Measurements from ENCODE around the gene CDH23.

Gene CDH23

GRCh38 chr10:71431239-71432100 is 34.8 kb downstream of the CDH23 start:
- no peaks in the 10 kb centered on the region for H3K27me3 ChIP-seq
- no peak overlapping the region for H3K27ac ChIP-seq
- H3K4me1 ChIP-seq (ENCODE audit: control insufficient read depth in 1 of 2, insufficient read depth in 1 of 2, low read depth in 1 of 2, low read length in 1 of 2), result no peaks in the 10 kb centered on the region
- no peaks in the 10 kb centered on the region for H3K36me3 ChIP-seq
- TF ChIP-seq CTCF (IDR thresholded peaks at IDR 0.05), result no peak
- no peaks in the 10 kb centered on the region for H3K9me3 ChIP-seq
- no peak overlapping the region for H3K4me3 ChIP-seq (ENCODE audit: low read depth in 1 of 2, low read length in 1 of 2)

- Histone ChIP-seq H3K36me3 (no peaks in the 10 kb centered on the region), H3K27me3 (no peaks in the 10 kb centered on the region), H3K27ac (no peak overlapping the region), H3K4me1 (ENCODE audit: control insufficient read depth in 1 of 2, insufficient read depth in 1 of 2, low read depth in 1 of 2, low read length in 1 of 2) (no peaks in the 10 kb centered on the region), H3K4me3 (ENCODE audit: low read depth in 1 of 2, low read length in 1 of 2) (no peak overlapping the region), H3K9me3 (no peaks in the 10 kb centered on the region)
- TF ChIP-seq CTCF (IDR thresholded peaks at IDR 0.05), result no peak
Measured at GRCh38 chr10:71432101-71432905, 35.6 kb downstream of the CDH23 start.

- no peaks in the 10 kb centered on the region for H3K9me3 ChIP-seq
- no peaks in the 10 kb centered on the region for H3K36me3 ChIP-seq
- no peaks in the 10 kb centered on the region for H3K4me1 ChIP-seq (ENCODE audit: control insufficient read depth in 1 of 2, insufficient read depth in 1 of 2, low read depth in 1 of 2, low read length in 1 of 2)
- no peak overlapping the region for H3K4me3 ChIP-seq (ENCODE audit: low read depth in 1 of 2, low read length in 1 of 2)
- H3K27ac ChIP-seq, result no peak overlapping the region
- no peak for TF ChIP-seq CTCF (IDR thresholded peaks at IDR 0.05)
- no peaks in the 10 kb centered on the region for H3K27me3 ChIP-seq
Measured at GRCh38 chr10:71432956-71433767, 36.4 kb downstream of the CDH23 start.

- no peak for TF ChIP-seq CTCF (IDR thresholded peaks at IDR 0.05)
- no peaks in the 10 kb centered on the region for H3K27me3 ChIP-seq
- no peaks in the 10 kb centered on the region for H3K4me1 ChIP-seq (ENCODE audit: control insufficient read depth in 1 of 2, insufficient read depth in 1 of 2, low read depth in 1 of 2, low read length in 1 of 2)
- no peaks in the 10 kb centered on the region for H3K36me3 ChIP-seq
- no peak overlapping the region for H3K27ac ChIP-seq
- no peak overlapping the region for H3K4me3 ChIP-seq (ENCODE audit: low read depth in 1 of 2, low read length in 1 of 2)
- no peaks in the 10 kb centered on the region for H3K9me3 ChIP-seq
Measured at GRCh38 chr10:71433768-71434744, 37.3 kb downstream of the CDH23 start.

All from neutrophil (primary cell).